NT2/D1 (cell line): ENCODE data around the gene MTNR1B.

Source experiments
- YY1 ChIP-seq: IDR thresholded peaks from 2 replicates; pipeline ENCODE4 v1.6.1; 2011; ENCODE audit not compliant: insufficient read length, insufficient read depth
- ZNF274 ChIP-seq: IDR thresholded peaks from 2 replicates; pipeline ENCODE4 v1.6.1; 2011; ENCODE audit warnings: mild to moderate bottlenecking, low read depth, low read length

- TF ChIP-seq ZNF274 (no peak), YY1 (no peak)
Observed at GRCh38 chr11:92955860-92956259, 13.6 kb upstream of the MTNR1B start.
